Astrocyte (in vitro differentiated cells and primary cell): ENCODE data around the gene ANK3.

Experiments used
- EZH2 ChIP-seq: IDR thresholded peaks from 2 replicates; pipeline ENCODE4 v1.6.1; 2012; ENCODE audit warnings: mild to moderate bottlenecking, low read length, inconsistent platforms; ENCODE audit not compliant: insufficient read depth
- TF ChIP-seq, protein P1 (sequence below): IDR thresholded peaks from 2 replicates; pipeline ENCODE4 v1.5.1; 2011; ENCODE audit warnings: low read depth, mild to moderate bottlenecking, inconsistent platforms, low read length, moderate library complexity; ENCODE audit not compliant: insufficient read depth

DNA sequence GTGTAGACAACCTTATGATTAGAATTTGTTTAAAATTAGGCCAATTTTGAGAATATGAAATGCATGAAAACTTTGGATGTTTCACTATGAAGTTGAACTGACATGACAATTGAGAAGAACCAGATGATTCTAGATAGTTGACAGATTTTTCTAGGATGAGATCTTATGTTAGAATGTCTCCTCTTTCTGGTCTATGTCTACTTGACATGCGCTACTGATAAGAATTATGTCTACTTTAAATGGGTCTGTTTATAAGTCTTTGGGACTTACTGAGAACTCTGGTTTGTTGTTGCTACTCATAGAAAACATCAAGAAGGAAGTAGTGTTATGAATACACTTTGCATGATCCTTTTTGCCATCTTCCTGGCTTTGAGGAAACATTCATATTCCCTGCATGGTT, 255.1 kb downstream of the ANK3 start:
- TF ChIP-seq, protein P1, sequence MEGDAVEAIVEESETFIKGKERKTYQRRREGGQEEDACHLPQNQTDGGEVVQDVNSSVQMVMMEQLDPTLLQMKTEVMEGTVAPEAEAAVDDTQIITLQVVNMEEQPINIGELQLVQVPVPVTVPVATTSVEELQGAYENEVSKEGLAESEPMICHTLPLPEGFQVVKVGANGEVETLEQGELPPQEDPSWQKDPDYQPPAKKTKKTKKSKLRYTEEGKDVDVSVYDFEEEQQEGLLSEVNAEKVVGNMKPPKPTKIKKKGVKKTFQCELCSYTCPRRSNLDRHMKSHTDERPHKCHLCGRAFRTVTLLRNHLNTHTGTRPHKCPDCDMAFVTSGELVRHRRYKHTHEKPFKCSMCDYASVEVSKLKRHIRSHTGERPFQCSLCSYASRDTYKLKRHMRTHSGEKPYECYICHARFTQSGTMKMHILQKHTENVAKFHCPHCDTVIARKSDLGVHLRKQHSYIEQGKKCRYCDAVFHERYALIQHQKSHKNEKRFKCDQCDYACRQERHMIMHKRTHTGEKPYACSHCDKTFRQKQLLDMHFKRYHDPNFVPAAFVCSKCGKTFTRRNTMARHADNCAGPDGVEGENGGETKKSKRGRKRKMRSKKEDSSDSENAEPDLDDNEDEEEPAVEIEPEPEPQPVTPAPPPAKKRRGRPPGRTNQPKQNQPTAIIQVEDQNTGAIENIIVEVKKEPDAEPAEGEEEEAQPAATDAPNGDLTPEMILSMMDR = no peak
- TF ChIP-seq EZH2 = no peak
